Hepatocyte (in vitro differentiated cells): ENCODE data around the gene TTBK2. TPM values are rescaled to one million over a fixed set of nuclear protein-coding genes. Genes with fewer than 3 reads are reported as not detected.

Experiments
- DNase-seq: peaks from one replicate; pipeline ENCODE4 v3.0.0-alpha.2; 2016; ENCODE audit warnings: low spot score
- H2AFZ ChIP-seq: fragments of 200-600 bp; sonication (generic); 2 replicates; pipeline ENCODE4 v1.6.0; 2016; ENCODE audit warnings: antibody characterized with exemption, mild to moderate bottlenecking
- H3K27ac ChIP-seq: fragments of 200-600 bp; sonication (generic); 2 replicates; pipeline ENCODE4 v1.5.1; 2016; ENCODE audit warnings: mild to moderate bottlenecking
- H3K27me3 ChIP-seq: fragments of 200-600 bp; sonication (generic); 2 replicates; pipeline ENCODE4 v1.6.1; 2016
- H3K36me3 ChIP-seq: fragments of 200-600 bp; sonication (generic); replicated peaks from 2 replicates; pipeline ENCODE4 v1.5.1; 2016; ENCODE audit warnings: low read depth; ENCODE audit not compliant: insufficient read depth
- H3K4me1 ChIP-seq: fragments of 200-600 bp; sonication (generic); 2 replicates; pipeline ENCODE4 v1.5.1; 2016; ENCODE audit warnings: mild to moderate bottlenecking, moderate library complexity; ENCODE audit not compliant: insufficient read depth
- H3K4me2 ChIP-seq: fragments of 200-600 bp; sonication (generic); 2 replicates; pipeline ENCODE4 v1.6.0; 2016
- H3K4me3 ChIP-seq: fragments of 200-600 bp; sonication (generic); 2 replicates; pipeline ENCODE4 v1.5.1; 2016; ENCODE audit warnings: mild to moderate bottlenecking
- H3K79me2 ChIP-seq: fragments of 200-600 bp; sonication (generic); 2 replicates; pipeline ENCODE4 v1.6.0; 2017; ENCODE audit warnings: mild to moderate bottlenecking
- H3K9me2 ChIP-seq: fragments of 200-600 bp; sonication (generic); replicated peaks from 2 replicates; pipeline ENCODE4 v1.6.0; 2017; ENCODE audit warnings: mild to moderate bottlenecking; ENCODE audit not compliant: insufficient read depth
- H3K9me3 ChIP-seq: fragments of 200-600 bp; sonication (generic); 2 replicates; pipeline ENCODE4 v1.5.1; 2016; ENCODE audit warnings: low read depth, mild to moderate bottlenecking
- H4K20me1 ChIP-seq: fragments of 200-600 bp; sonication (generic); 2 replicates; pipeline ENCODE4 v1.6.0; 2016; ENCODE audit warnings: mild to moderate bottlenecking; ENCODE audit not compliant: insufficient read depth, poor library complexity, severe bottlenecking
- CTCF ChIP-seq: fragments of 200-600 bp; sonication (generic); IDR thresholded peaks from 2 replicates; pipeline ENCODE4 v1.5.1; 2016; ENCODE audit warnings: antibody characterized with exemption, mild to moderate bottlenecking; ENCODE audit not compliant: poor library complexity
- EZH2 ChIP-seq: fragments of 200-600 bp; sonication (generic); IDR thresholded peaks from 2 replicates; pipeline ENCODE4 v1.6.1; 2016; ENCODE audit warnings: antibody characterized with exemption, mild to moderate bottlenecking, borderline replicate concordance
- EZH2phosphoT487 ChIP-seq: fragments of 200-600 bp; sonication (generic); IDR thresholded peaks from one replicate; pipeline ENCODE4 v1.6.1; 2018; ENCODE audit warnings: antibody characterized with exemption, mild to moderate bottlenecking, low read depth, moderate library complexity; ENCODE audit not compliant: unreplicated experiment, severe bottlenecking
- WGBS: methylation state at CpG from one replicate; pipeline ENCODE4 v1.1.6; 2016; ENCODE audit warnings: low lambda C conversion rate; ENCODE audit errors: missing lambda C conversion rate; 5-methylcytosine and 5-hydroxymethylcytosine counted together
- polyA plus RNA-seq: library from polyadenylated mRNA; unstranded; fragments of >200 nt; fragmentation: Nextera tagmentation; extraction: Ambion mirVana; gene quantifications from 2 replicates; pipeline ENCODE4 v1.2.1, GENCODE V29; 2016
- total RNA-seq: library from RNA; depleted of rRNA; stranded (reverse); fragments of >200 nt; gene quantifications from 2 replicates; pipeline ENCODE4 v1.2.3, GENCODE V29; 2014

TTBK2 gene
- total and polyA plus RNA-seq, 2 experiments from 2014 or later: 3.8 to 8.5 TPM

GRCh38 chr15:42693942-42694341, 226.6 kb downstream of the TTBK2 start:
- H2AFZ ChIP-seq: no peak overlapping the region
- H3K4me3 ChIP-seq: no peak overlapping the region
- H3K27ac ChIP-seq: no peak overlapping the region
- no peaks in the 10 kb centered on the region for H3K4me1 ChIP-seq
- no peaks in the 10 kb centered on the region for H3K27me3 ChIP-seq
- no peak for DNase-seq
- no peaks in the 10 kb centered on the region for H3K36me3 ChIP-seq
- H3K4me2 ChIP-seq: no peak overlapping the region
- H3K79me2 ChIP-seq: no peaks in the 10 kb centered on the region
- 98% methylated on average over 6 of the region's 6 CpGs for WGBS
- H4K20me1 ChIP-seq: no peaks in the 10 kb centered on the region
- TF ChIP-seq EZH2phosphoT487 (no peak), EZH2 (no peak), CTCF (no peak)
- no peaks in the 10 kb centered on the region for H3K9me3 ChIP-seq
- no peaks in the 10 kb centered on the region for H3K9me2 ChIP-seq

GRCh38 chr15:42693496-42693895, 227.1 kb downstream of the TTBK2 start:
- Histone ChIP-seq H4K20me1 (no peaks in the 10 kb centered on the region), H2AFZ (no peak overlapping the region), H3K9me2 (no peaks in the 10 kb centered on the region), H3K4me3 (no peak overlapping the region), H3K27ac (no peak overlapping the region), H3K4me2 (no peak overlapping the region), H3K9me3 (no peaks in the 10 kb centered on the region), H3K4me1 (no peaks in the 10 kb centered on the region), H3K27me3 (no peaks in the 10 kb centered on the region), H3K79me2 (no peaks in the 10 kb centered on the region), H3K36me3 (no peaks in the 10 kb centered on the region)
- no peak for DNase-seq
- TF ChIP-seq CTCF (no peak), EZH2 (no peak), EZH2phosphoT487 (no peak)
- 92% methylated on average over 6 of the region's 6 CpGs for WGBS

GRCh38 chr15:42692997-42693396, 227.6 kb downstream of the TTBK2 start:
- H3K4me2 ChIP-seq: no peak overlapping the region
- H3K9me2 ChIP-seq: no peaks in the 10 kb centered on the region
- H3K79me2 ChIP-seq: no peaks in the 10 kb centered on the region
- no peaks in the 10 kb centered on the region for H3K4me1 ChIP-seq
- DNase-seq: no peak
- H2AFZ ChIP-seq: no peak overlapping the region
- H3K9me3 ChIP-seq: no peaks in the 10 kb centered on the region
- no peak for TF ChIP-seq EZH2phosphoT487
- TF ChIP-seq CTCF: no peak
- no peak for TF ChIP-seq EZH2
- no peaks in the 10 kb centered on the region for H4K20me1 ChIP-seq
- no peaks in the 10 kb centered on the region for H3K27me3 ChIP-seq
- H3K36me3 ChIP-seq: no peaks in the 10 kb centered on the region
- 97% methylated on average over 4 of the region's 4 CpGs for WGBS
- no peak overlapping the region for H3K27ac ChIP-seq
- no peak overlapping the region for H3K4me3 ChIP-seq

GRCh38 chr15:42692536-42692935, 228.0 kb downstream of the TTBK2 start:
- Histone ChIP-seq H3K9me3 (no peaks in the 10 kb centered on the region), H4K20me1 (no peaks in the 10 kb centered on the region), H3K36me3 (no peaks in the 10 kb centered on the region), H3K27me3 (no peaks in the 10 kb centered on the region), H3K27ac (no peak overlapping the region), H3K4me1 (no peaks in the 10 kb centered on the region), H3K79me2 (no peaks in the 10 kb centered on the region), H3K9me2 (no peaks in the 10 kb centered on the region), H3K4me3 (no peak overlapping the region), H3K4me2 (no peak overlapping the region), H2AFZ (no peak overlapping the region)
- no peak for DNase-seq
- WGBS: 89% methylated on average over 1 of the region's 1 CpG
- TF ChIP-seq EZH2: no peak
- TF ChIP-seq EZH2phosphoT487: no peak
- TF ChIP-seq CTCF: no peak
